Stimulated activated CD4-positive, alpha-beta T cell treated with anti-CD3 and anti-CD28 coated beads, Interleukin-2, amount 100 ng/mL, for 24 hours (primary cell): ENCODE measurements around the gene COQ2.
"Not testable (repeated sequence)": the region's sequence is repeated elsewhere in the genome, so short reads cannot be mapped to it uniquely, and the experiment has no call there.

Source experiments
- DNase-seq, 2 donors: peaks; one replicate each; pipeline ENCODE4 v3.0.0-alpha.2; 2020

COQ2 gene

GRCh38 chr4:83241132-83241531, 43.5 kb downstream of the COQ2 start:
- no peak for DNase-seq

DNA sequence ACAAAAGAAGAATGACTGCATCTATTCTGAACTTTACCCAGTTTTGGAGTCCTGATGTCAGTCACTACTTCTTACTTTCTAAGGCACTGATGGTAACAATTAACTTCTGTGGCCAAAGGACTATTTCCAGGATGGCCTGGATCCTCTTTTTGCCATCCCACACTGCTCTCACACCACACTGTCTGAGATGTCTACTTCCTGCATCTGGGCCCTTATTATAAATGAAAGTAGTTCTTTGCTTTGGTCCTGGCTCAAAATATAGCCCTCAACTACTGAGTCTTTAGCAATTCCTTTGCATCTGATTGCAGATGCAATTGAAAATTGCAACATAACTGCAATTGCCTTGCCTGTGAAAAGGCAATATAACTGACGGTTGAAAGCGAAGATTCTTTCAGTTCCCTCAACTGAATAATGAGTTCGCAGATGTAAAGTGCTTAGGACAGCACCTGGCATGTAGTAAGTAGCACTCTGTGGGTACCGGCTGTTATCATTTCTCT, 44.2 kb downstream of the COQ2 start:
- DNase-seq, result no peak

- no peak for DNase-seq
Measured at GRCh38 chr4:83238393-83239248, 46.0 kb downstream of the COQ2 start.

DNA sequence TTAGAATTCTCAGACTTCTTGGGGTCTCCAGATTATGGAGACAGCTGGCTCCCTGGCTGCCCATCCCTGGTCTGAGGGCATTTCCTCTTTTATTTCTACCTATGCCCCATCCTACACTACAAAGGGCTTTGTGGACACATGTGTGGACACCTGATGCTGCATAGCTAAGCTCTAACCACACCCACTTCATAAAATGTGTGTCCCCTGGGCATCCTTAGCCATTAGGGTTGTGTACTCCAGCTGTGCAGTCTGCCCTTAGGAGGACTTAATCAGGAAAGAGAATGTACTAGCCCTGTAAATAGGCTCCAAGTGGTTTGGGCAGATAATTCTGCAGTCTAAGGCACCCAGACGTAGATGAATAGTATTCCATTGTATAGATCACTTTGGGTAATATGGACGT, 47.0 kb downstream of the COQ2 start:
- no peak for DNase-seq

DNA sequence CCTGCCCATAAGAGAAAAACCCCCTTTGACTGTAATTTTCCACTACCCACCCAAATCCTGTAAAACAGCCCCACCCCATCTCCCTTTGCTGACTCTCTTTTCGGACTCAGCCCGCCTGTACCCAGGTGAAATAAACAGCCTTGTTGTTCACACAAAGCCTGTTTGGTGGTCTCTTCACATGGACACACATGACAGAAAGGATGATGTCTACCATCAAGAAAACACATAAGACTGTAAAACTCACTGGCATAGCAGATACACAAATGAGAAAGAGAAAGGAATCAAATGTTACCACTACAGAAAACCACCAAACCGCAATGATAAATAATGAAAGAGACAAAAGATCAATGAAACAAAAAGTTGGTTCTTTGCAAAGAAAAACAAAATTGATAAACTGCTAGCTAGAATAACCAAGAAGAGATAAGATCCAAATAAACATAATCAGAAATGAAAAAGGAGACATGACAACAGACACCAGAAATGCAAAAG, 48.9 kb downstream of the COQ2 start:
- DNase-seq, result not testable (repeated sequence)

GRCh38 chr4:83234902-83235644, 49.5 kb downstream of the COQ2 start:
- no peak for DNase-seq

- DNase-seq, result not testable (repeated sequence)
Measured at GRCh38 chr4:83234387-83234786, 50.2 kb downstream of the COQ2 start.

DNA sequence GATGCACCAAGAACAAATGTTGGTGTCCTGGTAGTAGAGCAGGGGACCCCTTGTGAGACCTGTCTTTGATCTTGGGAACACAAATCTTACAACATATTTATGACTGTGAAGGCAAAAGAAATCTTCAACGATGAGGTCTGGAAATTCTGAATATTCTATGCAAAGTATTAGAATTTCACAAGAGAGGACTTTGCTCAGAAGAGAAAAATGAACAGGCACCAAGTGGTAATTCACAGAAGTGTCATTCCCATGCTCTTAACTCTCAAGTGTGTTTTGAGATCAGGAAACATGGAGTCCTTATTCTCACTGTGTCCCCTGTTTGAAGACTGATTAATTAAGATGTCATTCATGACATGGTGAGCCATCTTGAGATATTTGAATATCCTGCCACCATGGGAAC, 52.5 kb downstream of the COQ2 start:
- DNase-seq, result no peak

- no peak for DNase-seq
Measured at GRCh38 chr4:83231620-83232076, 53.0 kb downstream of the COQ2 start.

DNA sequence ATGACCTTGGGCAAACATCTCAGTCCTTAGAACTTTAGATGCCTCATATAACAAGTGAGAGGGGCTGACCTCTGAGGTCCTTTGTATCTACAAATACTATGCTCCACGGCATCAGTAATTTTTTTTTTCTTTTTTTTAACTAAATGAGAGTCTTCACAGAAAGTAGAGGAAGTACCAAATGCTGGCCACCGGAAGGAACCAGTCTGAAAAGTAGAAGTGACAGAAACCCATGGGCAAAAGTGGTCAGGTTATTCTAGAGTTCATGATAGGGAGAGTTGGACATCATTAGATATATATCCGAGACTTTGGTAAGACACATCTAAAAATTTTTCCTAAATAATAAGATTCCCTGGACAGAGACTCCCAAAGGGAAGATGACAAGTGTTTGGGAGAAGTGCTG, 53.7 kb downstream of the COQ2 start:
- DNase-seq, result no peak

GRCh38 chr4:83229791-83230190, 54.8 kb downstream of the COQ2 start:
- no peak for DNase-seq

DNA sequence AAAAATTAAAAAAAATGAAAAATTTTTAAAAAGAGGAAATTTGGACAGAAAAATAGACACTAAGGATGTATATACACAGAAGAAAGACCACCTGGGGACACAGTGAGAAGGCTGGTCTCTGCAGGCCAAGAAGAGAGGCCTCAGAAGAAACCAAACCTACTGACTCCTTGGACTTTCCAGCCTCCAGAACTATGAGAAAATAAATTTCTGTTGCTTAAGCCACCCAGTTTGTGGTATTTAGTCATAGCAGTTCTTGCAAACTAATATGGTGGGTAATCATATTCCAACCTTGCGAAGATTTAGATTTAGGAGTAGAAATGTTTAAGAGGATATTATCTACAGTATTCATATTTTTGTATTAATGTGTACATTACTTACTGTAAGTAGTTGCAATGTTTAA, 56.4 kb downstream of the COQ2 start:
- no peak for DNase-seq

DNA sequence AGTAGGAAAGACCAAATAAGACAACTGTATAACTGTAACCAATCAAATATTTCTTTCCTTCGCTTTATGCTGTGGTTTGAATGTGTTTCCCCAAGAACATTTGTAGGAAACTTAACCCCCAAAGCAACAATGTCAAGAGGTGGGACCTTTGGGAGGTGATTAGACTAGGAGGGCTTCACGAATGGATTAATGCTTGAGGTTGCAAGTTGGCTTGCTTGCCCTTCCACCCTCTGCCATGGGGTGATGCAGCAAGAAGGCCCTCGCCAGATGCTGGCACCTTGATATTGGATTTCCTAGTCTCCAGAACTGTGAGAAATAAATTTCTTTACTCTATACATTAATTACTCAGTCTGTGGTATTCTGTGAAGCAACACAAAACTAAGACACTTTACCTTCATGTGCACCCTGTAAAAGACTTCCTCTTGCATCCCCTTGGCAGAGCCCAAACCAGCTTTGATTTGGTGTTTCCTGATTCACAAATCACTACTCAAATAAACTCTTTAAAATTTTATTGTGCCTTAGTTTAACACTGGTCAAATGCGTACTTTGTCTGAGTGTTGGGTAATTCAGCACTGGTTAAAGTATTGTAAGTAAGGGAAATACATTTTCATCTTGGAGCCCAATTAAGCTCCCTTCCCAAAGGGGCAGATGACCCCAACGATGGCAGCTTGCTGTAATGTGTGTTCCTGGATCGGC, 59.9 kb downstream of the COQ2 start:
- no peak for DNase-seq

DNA sequence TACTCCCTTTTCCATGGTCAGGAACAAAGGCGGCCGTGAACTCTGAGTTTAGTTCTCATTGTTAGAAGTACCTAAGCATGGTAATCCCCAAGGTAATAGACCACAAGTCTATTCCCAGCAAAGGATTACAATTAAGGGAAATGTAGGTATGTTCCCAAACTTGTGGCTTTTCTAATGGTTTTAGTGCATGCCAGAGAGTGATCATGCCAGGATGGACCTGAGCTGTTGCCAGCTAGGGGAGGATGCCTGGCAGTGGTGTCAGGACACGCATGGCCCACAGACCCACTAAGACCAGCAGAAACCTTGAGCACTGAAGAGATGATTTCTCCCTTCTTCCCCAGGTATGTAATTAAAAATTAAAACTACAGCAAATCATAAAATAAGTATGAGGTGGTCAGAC, 60.8 kb downstream of the COQ2 start:
- no peak for DNase-seq

DNA sequence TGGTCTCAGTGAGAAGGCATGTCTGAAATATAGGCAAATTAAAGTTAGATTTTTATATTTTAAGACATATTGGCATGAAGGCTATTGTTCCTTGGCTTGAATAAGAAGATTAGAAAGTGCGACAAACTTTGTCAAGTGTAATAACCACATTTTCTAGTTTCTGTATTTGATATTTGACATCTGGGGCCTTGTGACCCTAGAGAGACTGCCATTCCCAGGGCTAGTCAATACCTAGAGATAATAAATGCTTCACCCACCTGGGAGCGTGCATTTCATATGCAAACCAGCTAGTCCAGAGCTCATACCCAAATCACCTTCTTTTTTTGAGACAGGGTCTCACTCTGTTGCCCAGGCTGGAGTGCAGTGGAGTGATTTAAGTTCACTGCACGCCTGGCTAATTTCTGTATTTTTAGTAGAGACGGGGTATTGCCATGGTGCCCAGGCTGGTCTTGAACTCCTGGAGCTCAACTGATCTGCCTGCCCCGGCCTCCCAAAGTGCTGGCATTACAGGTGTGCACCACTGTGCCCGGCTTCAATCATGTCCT, 62.6 kb downstream of the COQ2 start:
- DNase-seq, result no peak

DNA sequence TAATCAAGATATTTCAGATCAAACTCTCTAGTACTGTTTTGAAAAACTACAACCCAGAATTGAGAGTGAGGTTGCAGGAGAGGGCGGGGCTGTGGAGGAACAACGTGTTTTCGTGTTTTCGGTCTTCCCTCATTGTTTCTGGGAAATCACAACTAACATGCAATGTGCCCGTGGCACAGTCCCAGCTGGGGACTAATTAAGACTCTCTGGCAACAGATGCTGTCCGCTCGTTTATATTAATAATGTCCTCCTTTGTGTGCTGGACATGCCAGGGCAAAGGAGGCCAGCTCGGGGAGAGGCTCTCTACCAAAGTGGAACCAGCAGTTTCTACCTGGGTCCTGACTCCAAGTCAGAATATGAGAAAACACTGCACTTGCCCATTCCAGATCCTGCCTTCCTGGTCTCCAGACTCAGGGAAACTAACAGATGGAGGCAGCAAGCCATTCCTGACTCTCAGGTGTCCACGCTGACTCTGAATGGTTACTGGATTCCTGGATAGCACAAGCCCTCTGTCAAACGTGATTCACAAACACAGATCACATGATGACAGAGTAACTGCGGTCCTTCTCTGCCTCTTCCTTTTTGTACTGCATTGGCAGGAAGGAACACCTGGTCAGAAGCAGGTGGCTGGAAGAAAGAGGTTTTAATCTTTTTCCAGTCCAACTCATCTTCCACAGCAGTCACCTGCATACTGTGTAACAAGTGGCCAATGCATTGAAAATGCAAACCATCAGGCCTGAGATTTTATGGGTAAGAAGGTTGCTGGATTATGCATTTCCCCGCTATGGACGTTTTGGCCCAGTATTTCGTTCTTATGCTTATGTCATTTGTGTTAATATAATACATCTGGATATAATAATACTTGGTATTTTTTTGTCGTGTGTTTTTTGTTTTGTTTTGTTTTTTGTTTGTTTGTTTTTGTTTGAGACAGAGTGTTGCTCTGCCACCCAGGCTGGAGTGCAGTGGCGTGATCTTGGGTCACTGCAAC, 65.0 kb downstream of the COQ2 start:
- peak; percentile 74 to 77 for DNase-seq

DNA sequence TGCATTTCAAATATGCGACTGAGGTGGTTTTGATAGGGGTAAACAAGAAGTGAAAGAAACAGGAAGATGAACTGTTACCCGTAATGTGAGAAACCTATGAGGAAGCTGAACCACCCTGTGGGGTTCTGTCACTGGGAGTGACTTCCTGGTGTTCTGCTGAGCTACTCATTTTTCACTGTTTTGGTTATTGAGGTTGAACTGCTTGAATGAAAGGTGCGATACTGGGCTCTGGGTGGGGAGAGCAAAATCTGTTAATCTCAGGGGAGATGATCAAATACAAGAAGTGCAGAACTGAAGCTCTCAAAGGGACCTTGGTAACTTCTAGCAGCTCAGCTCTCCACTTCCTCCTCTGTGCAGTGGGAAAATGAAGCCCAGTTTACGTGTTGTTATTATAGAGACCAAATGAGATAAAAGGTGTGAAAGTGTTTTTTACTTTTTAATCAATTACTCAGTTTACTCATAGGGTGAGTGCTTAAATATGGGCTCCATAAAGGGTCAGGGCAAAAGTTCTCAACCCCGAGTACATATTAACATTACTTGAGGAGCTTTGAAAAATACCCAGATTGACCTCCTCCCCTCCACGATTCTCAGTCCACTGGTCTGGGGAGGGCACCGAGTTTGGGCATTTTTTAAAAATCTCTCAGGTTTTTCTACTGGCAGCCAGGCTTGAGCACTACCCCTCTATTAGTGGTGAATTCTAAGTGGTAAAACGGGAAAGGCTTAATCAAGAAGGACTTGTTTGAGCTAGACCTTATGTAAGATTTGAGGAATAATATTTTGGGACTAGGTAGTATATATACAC, 66.7 kb downstream of the COQ2 start:
- peak; percentile 34 to 51 for DNase-seq

DNA sequence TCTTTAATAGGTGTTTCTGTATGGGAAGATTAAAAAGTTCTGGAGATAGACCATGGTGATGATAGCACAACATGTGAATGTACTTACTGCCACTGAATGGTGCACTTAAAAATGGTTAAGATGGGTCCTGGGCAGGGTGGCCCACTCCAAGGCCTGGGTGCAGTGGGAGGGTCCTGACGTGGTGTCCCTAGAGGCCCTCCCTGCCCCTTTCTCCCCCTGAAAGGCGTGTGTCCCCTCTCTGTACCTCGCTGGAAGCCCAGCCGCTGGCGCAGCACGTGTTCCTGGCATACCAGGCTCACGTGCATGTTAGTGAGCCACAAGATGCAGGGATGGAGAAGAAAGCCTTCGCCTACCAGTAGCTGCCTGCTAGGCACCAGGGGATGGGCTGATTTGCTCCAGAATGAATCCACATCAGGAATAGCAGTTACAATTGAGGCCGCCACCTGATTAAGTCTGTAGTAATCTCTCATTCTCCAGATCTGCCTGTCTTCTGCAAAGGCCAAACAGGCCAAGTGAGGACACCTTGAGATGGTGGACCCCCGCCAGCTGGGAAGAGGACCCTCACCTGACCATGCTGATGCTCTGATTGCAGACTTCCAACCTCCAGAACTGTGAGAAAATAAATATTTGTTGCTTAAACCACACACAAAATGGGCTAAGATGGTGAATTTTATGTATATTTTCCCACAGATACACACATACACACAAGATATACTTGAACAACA, 67.5 kb downstream of the COQ2 start:
- no peak for DNase-seq

- DNase-seq, result no peak
Measured at GRCh38 chr4:83214079-83214478, 70.5 kb downstream of the COQ2 start.
